ENCODE measurements around the gene STOX2.

DNA sequence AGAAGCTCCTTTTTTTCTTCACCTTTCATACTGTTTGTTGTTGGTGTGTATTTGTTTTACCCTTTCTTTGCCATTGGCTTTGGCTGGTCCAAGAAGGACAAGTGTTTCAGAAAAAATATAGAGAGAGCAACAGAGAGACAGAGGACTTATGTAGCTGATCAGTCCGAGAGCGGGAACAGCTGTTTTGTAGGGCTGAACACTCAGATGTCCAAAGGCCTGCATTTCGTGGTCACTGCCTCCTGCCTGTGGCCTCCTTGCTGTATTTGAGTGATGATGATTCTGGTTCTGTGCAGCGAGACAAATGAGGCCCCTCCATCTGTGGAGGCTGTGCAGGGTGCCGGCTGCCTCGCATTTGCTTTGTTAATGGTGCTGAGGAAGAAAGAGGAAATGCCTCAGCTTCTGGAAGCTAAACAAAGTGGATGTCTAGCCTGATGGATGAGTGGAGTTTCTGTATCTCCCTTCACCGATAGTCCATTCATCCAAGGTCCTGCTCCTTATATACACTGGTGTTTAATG is 19.8 kb upstream of the STOX2 start:
- TF ChIP-seq, protein P1, sequence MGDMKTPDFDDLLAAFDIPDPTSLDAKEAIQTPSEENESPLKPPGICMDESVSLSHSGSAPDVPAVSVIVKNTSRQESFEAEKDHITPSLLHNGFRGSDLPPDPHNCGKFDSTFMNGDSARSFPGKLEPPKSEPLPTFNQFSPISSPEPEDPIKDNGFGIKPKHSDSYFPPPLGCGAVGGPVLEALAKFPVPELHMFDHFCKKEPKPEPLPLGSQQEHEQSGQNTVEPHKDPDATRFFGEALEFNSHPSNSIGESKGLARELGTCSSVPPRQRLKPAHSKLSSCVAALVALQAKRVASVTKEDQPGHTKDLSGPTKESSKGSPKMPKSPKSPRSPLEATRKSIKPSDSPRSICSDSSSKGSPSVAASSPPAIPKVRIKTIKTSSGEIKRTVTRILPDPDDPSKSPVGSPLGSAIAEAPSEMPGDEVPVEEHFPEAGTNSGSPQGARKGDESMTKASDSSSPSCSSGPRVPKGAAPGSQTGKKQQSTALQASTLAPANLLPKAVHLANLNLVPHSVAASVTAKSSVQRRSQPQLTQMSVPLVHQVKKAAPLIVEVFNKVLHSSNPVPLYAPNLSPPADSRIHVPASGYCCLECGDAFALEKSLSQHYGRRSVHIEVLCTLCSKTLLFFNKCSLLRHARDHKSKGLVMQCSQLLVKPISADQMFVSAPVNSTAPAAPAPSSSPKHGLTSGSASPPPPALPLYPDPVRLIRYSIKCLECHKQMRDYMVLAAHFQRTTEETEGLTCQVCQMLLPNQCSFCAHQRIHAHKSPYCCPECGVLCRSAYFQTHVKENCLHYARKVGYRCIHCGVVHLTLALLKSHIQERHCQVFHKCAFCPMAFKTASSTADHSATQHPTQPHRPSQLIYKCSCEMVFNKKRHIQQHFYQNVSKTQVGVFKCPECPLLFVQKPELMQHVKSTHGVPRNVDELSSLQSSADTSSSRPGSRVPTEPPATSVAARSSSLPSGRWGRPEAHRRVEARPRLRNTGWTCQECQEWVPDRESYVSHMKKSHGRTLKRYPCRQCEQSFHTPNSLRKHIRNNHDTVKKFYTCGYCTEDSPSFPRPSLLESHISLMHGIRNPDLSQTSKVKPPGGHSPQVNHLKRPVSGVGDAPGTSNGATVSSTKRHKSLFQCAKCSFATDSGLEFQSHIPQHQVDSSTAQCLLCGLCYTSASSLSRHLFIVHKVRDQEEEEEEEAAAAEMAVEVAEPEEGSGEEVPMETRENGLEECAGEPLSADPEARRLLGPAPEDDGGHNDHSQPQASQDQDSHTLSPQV (IDR thresholded peaks at IDR 0.05), result no peak
- TF ChIP-seq ZBTB4 (CRISPR knock-in tag; IDR thresholded peaks at IDR 0.05) (no peak), CREM (IDR thresholded peaks at IDR 0.05; ENCODE audit: low read depth) (no peak), HCFC1 (IDR thresholded peaks at IDR 0.05; ENCODE audit: low read length) (no peak)

Measured in GM12878 (cell line).